Spinal cord (tissue), 10 donors: ENCODE data around the gene ARFRP1. TPM values are rescaled to one million over a fixed set of nuclear protein-coding genes. Genes with fewer than 3 reads are reported as not detected.
A peak's percentile ranks its signal among the peaks of the same experiment; 100 is the strongest.

Experiments
- DNase-seq, 6 donors: peaks; one replicate each; pipeline versions ENCODE4 v3.0.0 to v3.0.0-alpha.2; 2013 to 2015; ENCODE audit warnings: low spot score in 6 of 6, low read depth in 4 of 6
- H3K27ac ChIP-seq: one replicate; pipeline ENCODE4 v1.5.1; 2013; ENCODE audit warnings: low read depth, low read length, control low read depth
- H3K27me3 ChIP-seq: one replicate; pipeline ENCODE4 v1.6.1; 2013; ENCODE audit warnings: low read length; ENCODE audit not compliant: control insufficient read depth, insufficient read depth
- H3K36me3 ChIP-seq: one replicate; pipeline ENCODE4 v1.6.1; 2013; ENCODE audit warnings: low read length; ENCODE audit not compliant: control insufficient read depth, insufficient read depth
- H3K4me1 ChIP-seq: one replicate; pipeline ENCODE4 v1.6.1; 2013; ENCODE audit warnings: low read length; ENCODE audit not compliant: control insufficient read depth, insufficient read depth
- H3K4me3 ChIP-seq: one replicate; pipeline ENCODE4 v1.5.1; 2013; ENCODE audit warnings: low read depth, low read length, control low read depth
- H3K9me3 ChIP-seq: one replicate; pipeline ENCODE4 v1.6.1; 2013; ENCODE audit warnings: low read length; ENCODE audit not compliant: control insufficient read depth, insufficient read depth
- WGBS: methylation state at CpG from one replicate; pipeline ENCODE4 v1.1.5; 2013; ENCODE audit warnings: missing lambda C conversion rate; ENCODE audit not compliant: insufficient coverage; 5-methylcytosine and 5-hydroxymethylcytosine counted together
- polyA plus RNA-seq, 2 donors: library from polyadenylated mRNA; unstranded; fragments of 120-200 nt; gene quantifications; one replicate each; pipeline ENCODE4 v1.2.1, GENCODE V29; 2013; ENCODE audit not compliant: insufficient read length in 2 of 2
- total RNA-seq, 2 donors: library from RNA; depleted of rRNA in 1 of 2; stranded (reverse); fragments of 120-200 nt in 1 of 2; fragments of >200 nt in 1 of 2; gene quantifications; one replicate each; pipeline versions ENCODE4 v1.2.3 to v1.2.4, GENCODE V29; 2013 to 2014
- donor health status: healthy.

ARFRP1 gene
- total and polyA plus RNA-seq, 4 donors, result 19.5 to 57.8 (median 49.3) TPM

DNA sequence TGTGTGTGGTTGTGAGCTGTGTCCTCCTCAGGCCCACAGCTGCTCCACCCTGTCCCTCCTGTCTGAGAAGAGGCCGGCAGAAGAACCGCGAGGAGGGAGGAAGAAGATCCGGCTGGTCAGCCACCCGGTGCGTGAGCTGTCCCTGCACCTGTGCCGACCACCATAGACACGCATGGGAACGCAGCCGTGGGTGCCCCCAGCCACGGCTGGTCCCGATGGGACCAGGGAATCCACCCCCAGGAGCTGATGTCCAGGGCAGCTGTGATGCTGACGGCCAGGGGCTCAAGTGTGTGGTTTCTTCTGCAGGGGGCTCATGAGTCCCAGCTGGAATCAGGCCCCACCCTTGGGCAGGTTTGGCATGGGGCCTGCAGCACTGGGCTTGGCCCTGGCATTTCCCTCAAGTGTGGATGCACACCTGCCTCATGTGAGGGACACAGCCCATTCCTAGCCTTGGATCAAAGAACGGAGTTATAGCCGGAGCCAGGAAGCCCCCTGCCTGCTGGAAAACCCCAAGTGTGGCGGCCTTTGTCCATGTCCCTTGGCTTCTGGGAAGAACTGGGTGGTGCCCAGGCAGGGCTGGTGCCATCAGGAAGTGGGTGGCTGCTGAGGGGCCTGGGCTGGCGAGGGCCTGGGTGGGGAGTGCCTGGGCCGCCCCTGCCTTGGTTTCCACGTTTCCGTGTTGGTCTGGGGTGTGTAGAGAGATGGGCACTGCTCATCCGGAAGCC lies 15.9 kb downstream of the ARFRP1 start:
- DNase-seq, result no peak
- H3K4me3 ChIP-seq, result no peak overlapping the region
- peaks cover 22% of the 10 kb centered on the region for H3K4me1 ChIP-seq
- H3K27me3 ChIP-seq, result no peaks in the 10 kb centered on the region
- no peak overlapping the region for H3K27ac ChIP-seq
- H3K9me3 ChIP-seq, result no peaks in the 10 kb centered on the region
- 91% methylated on average over 18 of the region's 21 CpGs for WGBS
- H3K36me3 ChIP-seq, result peaks cover 97% of the 10 kb centered on the region

DNA sequence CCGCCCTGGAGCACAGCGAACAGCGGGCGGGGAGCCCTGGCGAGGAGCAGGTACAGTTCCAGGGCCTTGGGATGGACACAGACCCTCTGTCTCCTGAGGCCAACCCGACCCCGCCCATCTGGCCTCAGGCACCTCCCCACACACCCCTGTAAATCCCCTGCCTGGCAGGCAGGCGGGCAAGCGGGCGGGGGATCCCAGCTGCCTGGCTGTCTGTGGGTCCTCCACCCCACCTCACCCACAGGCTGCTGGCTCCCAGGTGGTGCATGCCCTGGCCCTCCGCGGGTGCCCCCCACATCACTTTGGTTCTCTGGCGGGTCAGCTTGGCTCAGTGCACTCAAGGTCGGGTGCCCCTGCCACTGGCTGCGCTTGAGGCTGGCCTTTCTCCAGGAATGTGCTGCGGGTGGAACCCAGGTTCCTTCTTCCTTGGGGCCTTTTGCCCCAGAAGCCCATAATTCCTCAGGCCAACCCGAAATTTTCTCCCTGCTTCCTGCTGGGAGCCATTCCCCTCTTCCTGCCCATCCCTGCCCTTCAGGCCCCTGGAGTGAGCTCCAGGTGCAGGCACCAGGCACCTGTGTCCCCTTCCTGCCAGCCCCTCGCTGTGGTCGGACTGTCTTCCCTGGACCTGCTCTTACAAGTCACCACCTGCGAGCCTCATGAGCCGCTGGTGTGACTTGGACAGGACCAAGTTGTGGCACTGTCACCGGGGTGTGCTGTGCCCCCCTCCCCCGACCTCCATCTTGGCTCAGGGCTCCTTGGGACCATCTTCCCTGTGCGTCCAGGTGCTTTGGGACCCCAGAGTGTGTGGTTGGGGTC lies 16.7 kb downstream of the ARFRP1 start:
- H3K9me3 ChIP-seq, result no peaks in the 10 kb centered on the region
- no peak overlapping the region for H3K4me3 ChIP-seq
- 88% methylated on average over 23 of the region's 24 CpGs for WGBS
- no peak for DNase-seq
- H3K4me1 ChIP-seq, result peaks cover 22% of the 10 kb centered on the region
- peaks cover 97% of the 10 kb centered on the region for H3K36me3 ChIP-seq
- no peaks in the 10 kb centered on the region for H3K27me3 ChIP-seq
- H3K27ac ChIP-seq, result no peak overlapping the region

DNA sequence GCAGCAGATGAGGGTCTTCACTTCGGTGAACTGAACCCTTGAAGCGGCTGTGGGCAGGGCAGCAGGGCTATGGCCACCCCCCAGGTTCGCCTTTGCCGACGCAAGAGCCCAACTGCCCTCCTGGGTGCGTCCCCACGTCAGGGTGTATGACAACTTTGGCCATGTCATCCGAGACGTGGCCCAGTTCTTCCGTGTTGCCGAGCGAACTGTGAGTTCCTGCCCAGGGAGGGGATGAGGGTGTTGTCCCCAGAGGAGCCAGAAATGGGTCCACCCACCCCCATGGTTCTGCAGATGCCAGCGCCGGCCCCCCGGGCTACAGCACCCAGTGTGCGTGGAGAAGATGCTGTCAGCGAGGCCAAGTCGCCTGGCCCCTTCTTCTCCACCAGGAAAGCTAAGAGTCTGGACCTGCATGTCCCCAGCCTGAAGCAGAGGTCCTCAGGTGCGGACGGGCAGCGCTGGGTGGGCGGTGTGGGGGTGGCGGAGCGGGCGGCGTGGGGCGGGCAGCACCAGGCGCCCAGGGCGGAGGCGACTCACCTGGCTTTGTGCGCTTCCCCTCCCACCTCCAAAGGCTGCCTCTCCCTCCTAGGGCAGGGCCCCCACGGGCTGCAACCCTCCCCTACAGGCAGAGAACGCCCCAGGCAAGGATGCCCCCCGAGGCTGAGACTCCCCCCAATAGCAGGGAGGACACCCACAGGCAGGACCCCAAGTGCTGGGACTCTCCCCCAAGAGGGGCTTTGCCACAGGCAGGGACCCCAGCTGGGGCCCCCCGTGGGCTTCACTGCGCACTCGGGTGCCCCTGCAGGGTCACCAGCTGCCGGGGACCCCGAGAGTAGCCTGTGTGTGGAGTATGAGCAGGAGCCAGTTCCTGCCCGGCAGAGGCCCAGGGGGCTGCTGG lies 17.5 kb downstream of the ARFRP1 start:
- no peaks in the 10 kb centered on the region for H3K9me3 ChIP-seq
- H3K27ac ChIP-seq, result no peak overlapping the region
- H3K36me3 ChIP-seq, result peaks cover 97% of the 10 kb centered on the region
- 93% methylated on average over 33 of the region's 40 CpGs for WGBS
- no peaks in the 10 kb centered on the region for H3K27me3 ChIP-seq
- H3K4me1 ChIP-seq, result peaks cover 26% of the 10 kb centered on the region
- DNase-seq, result no peak
- H3K4me3 ChIP-seq, result no peak overlapping the region

- no peak overlapping the region for H3K4me3 ChIP-seq
- peaks cover 26% of the 10 kb centered on the region for H3K4me1 ChIP-seq
Measured at GRCh38 chr20:63689046-63690002, 18.5 kb downstream of the ARFRP1 start.

DNA sequence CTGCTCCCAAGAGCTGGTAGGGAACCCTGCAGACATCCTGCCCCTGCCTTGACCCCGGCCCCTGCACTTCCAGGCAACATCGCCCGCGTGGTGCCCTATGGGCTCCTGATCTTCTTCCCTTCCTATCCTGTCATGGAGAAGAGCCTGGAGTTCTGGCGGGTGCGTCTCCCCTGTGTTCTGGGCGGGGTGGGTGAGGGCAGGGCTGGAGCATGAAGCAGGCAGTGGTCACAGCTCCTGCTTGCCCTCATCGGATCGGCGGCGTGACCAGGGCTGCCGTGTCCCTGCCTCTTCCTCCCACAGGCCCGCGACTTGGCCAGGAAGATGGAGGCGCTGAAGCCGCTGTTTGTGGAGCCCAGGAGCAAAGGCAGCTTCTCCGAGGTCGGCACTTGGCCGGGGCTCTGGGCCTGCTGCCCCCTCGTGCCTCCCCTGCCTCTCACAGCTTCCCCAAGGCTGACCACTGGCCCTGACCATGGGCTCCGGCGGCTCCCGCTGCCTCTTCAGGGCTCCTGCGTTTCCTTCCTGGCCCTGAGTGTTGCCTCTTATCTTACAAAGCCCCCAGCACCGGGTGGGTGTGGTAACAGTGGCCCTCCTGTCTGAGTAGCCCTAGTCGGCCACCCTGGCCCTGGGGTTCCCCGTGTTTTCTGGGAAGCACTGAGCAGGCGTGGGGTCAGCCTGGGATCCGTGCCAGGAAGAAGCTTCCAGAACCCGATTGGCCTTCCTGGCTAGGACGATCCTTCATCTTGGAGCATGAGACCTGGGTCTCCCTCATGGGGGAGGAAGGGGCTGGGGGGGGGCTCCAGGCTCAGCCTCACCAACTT lies 19.3 kb downstream of the ARFRP1 start:
- WGBS, result 92% methylated on average over 28 of the region's 31 CpGs
- H3K4me1 ChIP-seq, result peaks cover 26% of the 10 kb centered on the region
- DNase-seq, result no peak
- H3K4me3 ChIP-seq, result no peak overlapping the region
- peaks cover 91% of the 10 kb centered on the region for H3K36me3 ChIP-seq
- no peak overlapping the region for H3K27ac ChIP-seq
- no peaks in the 10 kb centered on the region for H3K9me3 ChIP-seq
- no peaks in the 10 kb centered on the region for H3K27me3 ChIP-seq

More at GRCh38 chr20:63689046-63690002, 18.5 kb downstream of the ARFRP1 start:
- 94% methylated on average over 37 of the region's 44 CpGs for WGBS
- H3K27me3 ChIP-seq, result no peaks in the 10 kb centered on the region
- H3K9me3 ChIP-seq, result no peaks in the 10 kb centered on the region
- H3K27ac ChIP-seq, result no peak overlapping the region
- H3K36me3 ChIP-seq, result peaks cover 93% of the 10 kb centered on the region
- DNase-seq, result no peak

DNA sequence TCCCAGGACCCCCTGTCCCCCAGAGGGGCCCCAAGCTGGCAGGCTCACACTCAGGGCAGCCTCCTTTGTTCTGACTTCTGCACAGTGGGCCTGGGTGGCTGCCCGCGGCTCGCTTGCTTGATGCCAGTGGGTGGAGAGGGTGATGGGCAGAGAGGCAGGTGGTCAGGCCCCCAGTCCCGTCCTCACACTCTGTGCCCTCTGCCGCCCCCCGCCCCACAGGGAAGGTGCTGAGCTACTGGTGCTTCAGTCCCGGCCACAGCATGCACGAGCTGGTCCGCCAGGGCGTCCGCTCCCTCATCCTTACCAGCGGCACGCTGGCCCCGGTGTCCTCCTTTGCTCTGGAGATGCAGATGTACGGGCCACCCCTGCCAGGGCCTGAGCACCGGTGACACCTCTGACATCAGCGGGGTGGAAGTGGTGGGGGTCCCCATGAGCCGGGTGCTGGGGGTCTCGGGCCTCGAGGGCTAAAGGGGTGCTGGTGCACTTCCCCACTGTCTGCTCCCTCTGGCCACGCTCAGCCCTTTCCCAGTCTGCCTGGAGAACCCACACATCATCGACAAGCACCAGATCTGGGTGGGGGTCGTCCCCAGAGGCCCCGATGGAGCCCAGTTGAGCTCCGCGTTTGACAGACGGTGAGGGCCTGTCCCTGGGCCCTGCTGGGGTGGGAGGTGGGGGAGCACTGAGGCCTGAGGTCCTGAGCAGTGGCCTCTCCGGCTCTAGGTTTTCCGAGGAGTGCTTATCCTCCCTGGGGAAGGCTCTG lies 20.2 kb downstream of the ARFRP1 start:
- DNase-seq, result no peak
- Histone ChIP-seq H3K27ac (peak overlapping the region; percentile 80), H3K9me3 (no peaks in the 10 kb centered on the region), H3K4me1 (peaks cover 26% of the 10 kb centered on the region), H3K27me3 (no peaks in the 10 kb centered on the region), H3K36me3 (peaks cover 93% of the 10 kb centered on the region), H3K4me3 (no peak overlapping the region)
- 89% methylated on average over 22 of the region's 29 CpGs for WGBS

GRCh38 chr20:63686492-63687321 lies 21.1 kb downstream of the ARFRP1 start:
- DNase-seq, result peak in 1 of 6 donors; percentile 70

More at GRCh38 chr20:63686492-63687321, 21.1 kb downstream of the ARFRP1 start:
- peak overlapping the region; percentile 80 for H3K27ac ChIP-seq
- no peaks in the 10 kb centered on the region for H3K27me3 ChIP-seq
- no peaks in the 10 kb centered on the region for H3K9me3 ChIP-seq
- peaks cover 26% of the 10 kb centered on the region for H3K4me1 ChIP-seq
- 51% methylated on average over 44 of the region's 45 CpGs for WGBS
- peaks cover 93% of the 10 kb centered on the region for H3K36me3 ChIP-seq
- H3K4me3 ChIP-seq, result no peak overlapping the region
